Cerebellar nuclear complex (tissue), 1 donor: ENCODE data around the gene PRIMA1.

Source experiments
- DNase-seq, 2 experiments: peaks; one replicate each; lab custom pipeline; 2025; lab: John Stamatoyannopoulos, UW

Gene PRIMA1

DNA sequence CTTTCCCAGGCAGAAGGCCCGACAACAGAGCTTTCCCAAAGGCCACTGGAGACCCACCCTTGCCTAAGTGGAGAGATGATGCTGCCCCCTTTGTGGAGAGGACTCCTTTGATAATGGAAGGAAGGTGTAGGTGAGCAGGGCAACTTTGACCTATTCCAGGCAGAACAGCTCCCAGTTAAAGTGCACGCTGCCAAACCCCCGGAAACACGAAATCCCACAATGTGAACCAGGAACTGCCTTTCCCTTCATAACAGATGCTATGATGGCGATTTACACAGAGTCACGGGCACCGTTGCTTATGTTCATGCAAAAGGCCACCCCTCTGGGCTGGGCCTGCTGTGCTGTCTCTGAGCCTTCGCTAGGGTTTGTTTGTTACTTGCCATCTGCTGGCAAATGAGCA, 34.6 kb downstream of the PRIMA1 start:
- no peak for DNase-seq

- no peak for DNase-seq
These were observed 35.2 kb downstream of the PRIMA1 start for GRCh38 chr14:93752980-93753561.

DNA sequence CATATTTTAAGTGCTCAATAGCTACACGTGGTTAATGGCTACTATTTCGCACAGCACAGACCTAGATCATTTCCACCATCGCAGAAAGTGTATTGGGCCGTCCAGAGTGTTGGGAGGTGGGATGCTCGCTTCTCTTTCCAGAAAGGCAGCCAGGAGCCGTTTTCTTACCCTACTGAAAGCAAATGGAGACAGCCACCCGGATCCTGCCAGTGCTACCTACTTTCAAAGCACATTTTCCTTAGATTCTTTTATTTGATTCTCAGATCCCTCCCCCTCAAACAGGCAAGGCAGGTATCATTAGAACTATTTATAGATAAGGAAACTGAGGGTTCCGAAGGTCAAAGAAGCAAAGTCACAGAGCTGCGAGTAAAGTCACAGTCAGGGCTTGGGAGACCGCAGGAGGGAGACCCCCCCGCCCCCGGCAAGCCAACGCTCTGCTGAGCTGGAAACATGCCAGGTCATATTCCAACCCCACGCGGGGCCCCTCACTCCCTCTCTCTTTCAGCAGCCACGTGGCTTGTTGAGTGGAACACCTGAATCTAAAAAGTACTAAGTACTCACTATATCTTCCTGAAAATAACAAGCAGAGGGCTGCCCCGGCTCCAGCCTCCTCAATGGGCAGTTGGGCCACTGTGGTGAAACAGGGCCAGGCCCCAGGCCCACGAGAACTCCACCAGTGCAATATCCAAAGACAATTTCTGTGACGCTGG, 36.2 kb downstream of the PRIMA1 start:
- DNase-seq: no peak

DNA sequence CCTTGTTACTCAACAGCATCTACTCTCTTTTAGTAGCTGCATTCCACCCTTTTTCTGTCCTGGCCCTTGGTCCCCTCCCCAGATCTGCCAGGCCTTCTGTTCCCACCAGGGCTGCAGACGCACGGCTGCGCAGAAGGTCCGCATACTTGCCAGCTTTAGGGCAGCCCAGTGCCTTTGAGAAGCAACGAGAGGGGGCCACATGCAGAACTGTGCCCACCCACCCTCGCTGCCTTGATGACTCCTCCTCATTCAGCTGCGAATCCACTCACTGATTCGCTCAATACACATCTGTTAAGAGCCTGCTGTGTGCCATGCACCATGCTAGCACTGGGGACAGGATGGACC, 39.2 kb downstream of the PRIMA1 start:
- DNase-seq: no peak

DNA sequence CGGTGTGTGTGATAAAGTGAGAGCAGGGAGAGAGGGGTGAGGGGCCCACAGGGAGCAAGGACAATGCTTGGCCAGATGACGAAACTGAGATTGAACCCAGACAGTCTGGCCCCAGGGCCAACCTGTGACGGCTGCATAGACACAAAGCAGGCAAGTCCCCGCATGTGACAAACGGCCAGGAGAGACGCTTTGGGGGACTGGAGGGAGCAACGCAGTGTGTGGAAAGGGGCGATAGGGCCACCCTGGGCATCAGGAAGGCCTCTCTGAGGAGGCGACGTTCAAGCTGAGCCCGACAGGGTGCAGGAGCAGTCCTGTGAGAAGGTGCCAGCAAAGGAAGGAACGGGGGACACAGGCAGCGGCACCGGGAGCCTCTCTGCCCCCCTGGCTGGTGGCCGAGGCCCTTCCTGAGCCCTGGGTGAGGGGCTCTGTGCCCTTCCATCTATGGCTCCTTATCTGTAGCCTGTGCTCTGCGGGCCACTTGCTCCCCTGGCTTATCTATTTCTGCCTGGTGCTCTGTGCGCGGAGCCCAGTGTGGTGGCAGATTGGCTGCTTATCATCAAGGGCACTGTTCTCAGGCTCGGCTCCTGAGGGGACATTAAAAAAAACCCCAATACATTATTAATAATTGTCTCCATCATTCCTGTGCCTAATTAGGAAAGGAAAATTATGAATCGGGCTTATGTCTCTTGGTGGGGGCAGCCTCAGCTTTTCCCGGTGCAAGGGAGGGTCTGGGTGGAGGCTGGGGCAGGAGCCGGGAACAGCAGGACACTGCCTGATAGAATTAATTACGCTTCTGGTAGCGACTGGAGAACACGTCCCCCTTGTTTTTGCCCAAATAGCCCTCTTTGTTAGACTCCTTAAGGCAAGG, 39.8 kb downstream of the PRIMA1 start:
- DNase-seq: no peak

- DNase-seq: no peak
These were observed 40.7 kb downstream of the PRIMA1 start for GRCh38 chr14:93747560-93747959.

DNA sequence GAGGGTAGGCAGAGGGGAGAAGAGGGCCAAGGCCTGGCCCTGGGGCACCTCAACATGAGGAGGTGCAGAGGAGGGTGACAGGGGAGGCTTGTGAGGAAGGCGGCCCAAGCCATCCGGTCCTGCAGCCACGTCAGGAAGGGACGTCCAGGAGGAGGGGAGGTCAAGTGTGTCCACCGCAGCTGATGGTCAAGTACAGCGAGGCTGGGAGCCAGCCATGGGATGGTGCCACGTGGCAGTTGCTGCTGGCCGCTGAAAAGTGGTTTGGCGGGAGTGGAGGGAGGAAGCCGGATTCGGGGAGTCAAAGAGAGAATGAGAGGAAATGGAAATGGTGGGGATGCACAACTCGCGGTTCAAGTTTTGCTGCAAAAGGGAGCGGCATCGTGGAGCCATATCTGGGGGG, 41.2 kb downstream of the PRIMA1 start:
- no peak for DNase-seq

- no peak for DNase-seq
These were observed 42.5 kb downstream of the PRIMA1 start for GRCh38 chr14:93745603-93746273.

- no peak for DNase-seq
These were observed 43.4 kb downstream of the PRIMA1 start for GRCh38 chr14:93744876-93745275.

GRCh38 chr14:93744176-93744575, 44.1 kb downstream of the PRIMA1 start:
- DNase-seq: no peak

GRCh38 chr14:93743270-93744060, 44.8 kb downstream of the PRIMA1 start:
- no peak for DNase-seq

DNA sequence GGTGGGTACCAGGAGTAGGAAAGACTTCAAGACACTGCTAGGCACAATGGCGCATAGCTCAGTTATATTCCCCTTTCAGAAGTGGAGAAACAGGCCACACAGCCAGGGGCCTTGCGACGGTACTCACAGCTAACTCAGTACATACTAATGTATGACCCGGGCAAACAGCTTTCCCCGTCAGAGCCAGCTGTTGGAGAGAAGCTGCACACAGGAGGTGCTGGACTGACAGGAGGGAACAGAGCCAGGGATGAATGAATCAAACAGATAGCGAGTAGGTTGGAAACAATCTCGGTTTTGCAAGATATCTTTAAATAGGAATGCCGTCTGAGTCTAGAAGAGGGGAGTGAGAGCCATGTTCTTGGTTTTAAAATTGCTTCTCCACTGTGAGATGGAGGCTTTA, 45.5 kb downstream of the PRIMA1 start:
- DNase-seq: no peak

- DNase-seq: peak in 1 of 2 experiments; percentile 45
These were observed 46.6 kb downstream of the PRIMA1 start for GRCh38 chr14:93741556-93742230.

- DNase-seq: no peak
These were observed 50.7 kb downstream of the PRIMA1 start for GRCh38 chr14:93737634-93738033.

DNA sequence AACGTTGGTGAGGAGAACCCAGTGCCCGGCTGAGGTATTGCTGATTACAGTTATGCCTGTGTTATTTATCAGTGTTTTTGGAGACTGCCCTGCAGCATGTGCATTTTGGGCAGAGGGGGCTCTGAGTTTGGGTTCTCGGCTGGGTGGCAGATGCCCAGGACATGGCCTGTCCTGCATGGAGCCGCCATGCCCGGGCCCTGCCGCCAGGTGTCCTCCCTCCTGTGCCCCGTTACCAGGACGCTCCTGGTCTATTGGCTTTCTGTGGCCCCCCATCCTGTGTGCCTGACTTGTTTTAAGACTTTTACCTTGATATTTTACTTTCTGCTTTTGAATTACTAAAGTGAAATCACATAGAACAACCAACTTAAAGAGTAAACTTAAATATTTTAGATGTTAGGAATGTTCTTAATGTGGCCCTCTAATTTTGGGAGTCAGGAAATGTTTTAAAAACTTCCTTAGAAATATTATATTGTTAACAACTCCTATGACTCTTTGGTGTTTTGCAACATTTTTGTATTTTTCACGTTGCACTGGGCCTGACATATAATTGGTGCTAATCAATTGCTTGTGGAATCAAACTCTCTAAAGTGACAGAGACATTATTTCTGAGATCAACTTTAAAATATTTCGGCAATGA, 51.8 kb downstream of the PRIMA1 start:
- no peak for DNase-seq

DNA sequence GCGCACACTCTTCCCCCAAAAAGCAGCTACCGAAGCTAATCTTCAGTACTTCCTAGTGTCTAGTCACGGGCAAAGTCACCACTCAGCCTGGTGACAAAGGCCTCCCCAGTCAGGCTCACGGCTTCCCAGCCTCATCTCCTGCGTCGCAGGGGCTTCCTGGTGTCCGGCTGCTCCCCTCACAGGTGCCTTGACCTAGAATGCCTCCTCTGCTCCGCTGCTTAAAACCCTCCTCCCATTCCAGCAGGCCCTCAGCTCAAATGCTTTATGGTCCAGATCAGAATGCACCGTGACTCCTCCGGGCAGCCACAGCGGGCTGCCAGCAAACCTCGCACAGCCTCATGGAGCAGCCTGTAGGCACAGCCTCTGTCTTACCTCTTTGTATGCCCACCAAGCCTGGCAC, 53.1 kb downstream of the PRIMA1 start:
- DNase-seq: no peak

DNA sequence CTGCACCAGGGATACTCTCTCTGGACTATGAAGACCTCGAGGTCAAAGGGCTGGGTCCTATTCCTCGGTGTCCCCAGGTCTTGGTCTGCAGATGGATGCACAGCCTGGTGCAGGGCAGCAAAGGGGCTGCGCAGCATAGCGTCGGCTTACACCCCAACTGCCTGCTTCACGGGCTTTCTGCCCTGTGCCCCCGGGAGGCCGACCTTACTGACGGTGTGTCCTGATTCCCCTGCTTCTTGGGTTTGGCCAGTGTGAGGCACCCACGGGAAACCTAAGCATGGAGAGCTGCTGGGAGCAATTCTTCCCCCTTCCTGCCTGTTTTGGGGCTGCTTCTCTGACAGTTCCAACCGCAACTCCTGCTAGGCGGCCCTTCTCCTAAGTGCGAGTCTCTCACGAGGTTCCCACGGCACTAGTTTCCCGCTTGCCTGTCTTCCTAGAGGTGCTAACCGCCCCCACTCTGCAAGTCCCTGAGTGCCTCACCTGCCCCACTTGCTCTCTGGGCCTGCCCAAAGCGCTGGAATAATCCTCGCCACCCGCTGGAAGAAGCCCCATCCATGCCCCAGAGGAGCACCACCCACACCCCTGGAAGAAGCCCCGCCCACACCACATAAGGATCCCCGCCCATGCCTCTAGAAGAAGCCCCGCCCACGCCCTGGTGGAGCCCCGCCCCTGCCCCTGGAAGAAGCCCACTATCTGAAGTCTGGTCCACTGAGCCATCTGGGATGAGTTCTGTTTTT, 54.0 kb downstream of the PRIMA1 start:
- no peak for DNase-seq

- no peak for DNase-seq
These were observed 54.7 kb downstream of the PRIMA1 start for GRCh38 chr14:93733631-93734030.

DNA sequence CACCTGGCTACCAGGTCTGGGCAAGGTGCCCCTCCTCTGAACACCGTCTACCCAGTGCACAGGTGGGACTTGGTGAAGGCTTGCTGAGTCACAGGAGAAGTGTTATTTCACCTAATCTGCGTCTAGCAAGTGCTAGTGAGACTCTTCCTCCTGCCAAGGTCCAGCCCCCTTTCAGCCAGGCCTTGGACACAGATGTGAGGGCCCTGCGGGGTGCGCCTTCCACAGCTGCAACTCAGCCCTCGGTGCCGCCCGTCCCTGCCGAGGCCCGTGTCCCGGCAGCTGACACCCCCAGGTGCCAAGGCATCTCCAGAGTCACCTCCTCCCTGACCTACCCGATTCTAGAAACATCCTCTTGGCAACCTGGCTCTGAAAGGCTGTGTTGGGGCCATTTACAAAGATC, 55.1 kb downstream of the PRIMA1 start:
- DNase-seq: no peak

GRCh38 chr14:93732524-93732923, 55.8 kb downstream of the PRIMA1 start:
- DNase-seq: no peak
